ENCODE measurements around the gene ALDH1L1. TPM values are rescaled to one million over a fixed set of nuclear protein-coding genes. Genes with fewer than 3 reads are reported as not detected.
"Not testable (repeated sequence)": the region's sequence is repeated elsewhere in the genome, so short reads cannot be mapped to it uniquely, and the experiment has no call there.

The ALDH1L1 gene
- total and polyA plus RNA-seq, 2 donors: 11.5 to 24.0 TPM

GRCh38 chr3:126104028-126104635 is 76.3 kb downstream of the ALDH1L1 start:
- Histone ChIP-seq H3K4me1 (ENCODE audit: insufficient read depth) (no peaks in the 10 kb centered on the region), H3K36me3 (ENCODE audit: insufficient read depth) (no peaks in the 10 kb centered on the region), H3K27ac (ENCODE audit: low read depth) (no peak overlapping the region), H3K4me3 (ENCODE audit: low read depth, low read length) (no peak overlapping the region)
- no peak for DNase-seq (ENCODE audit: extremely low spot score)
- WGBS: 88% methylated on average over 7 of the region's 7 CpGs

GRCh38 chr3:126103121-126104027 is 77.0 kb downstream of the ALDH1L1 start:
- 83% methylated on average over 22 of the region's 22 CpGs for WGBS
- Histone ChIP-seq H3K4me3 (ENCODE audit: low read depth, low read length) (no peak overlapping the region), H3K36me3 (ENCODE audit: insufficient read depth) (no peaks in the 10 kb centered on the region), H3K27ac (ENCODE audit: low read depth) (no peak overlapping the region), H3K4me1 (ENCODE audit: insufficient read depth) (no peaks in the 10 kb centered on the region)
- DNase-seq (ENCODE audit: extremely low spot score): no peak

- no peaks in the 10 kb centered on the region for H3K4me1 ChIP-seq (ENCODE audit: insufficient read depth)
- H3K4me3 ChIP-seq (ENCODE audit: low read depth, low read length): no peak overlapping the region
- no peak for DNase-seq (ENCODE audit: extremely low spot score)
- H3K27ac ChIP-seq (ENCODE audit: low read depth): no peak overlapping the region
- H3K36me3 ChIP-seq (ENCODE audit: insufficient read depth): no peaks in the 10 kb centered on the region
- WGBS: 41% methylated on average over 5 of the region's 5 CpGs
Measured at GRCh38 chr3:126102530-126102951, 77.8 kb downstream of the ALDH1L1 start.

- Histone ChIP-seq H3K4me3 (ENCODE audit: low read depth, low read length) (no peak overlapping the region), H3K4me1 (ENCODE audit: insufficient read depth) (no peaks in the 10 kb centered on the region), H3K36me3 (ENCODE audit: insufficient read depth) (no peaks in the 10 kb centered on the region), H3K27ac (ENCODE audit: low read depth) (no peak overlapping the region)
- DNase-seq (ENCODE audit: extremely low spot score): no peak
- WGBS: 83% methylated on average over 8 of the region's 8 CpGs
Measured at GRCh38 chr3:126102011-126102410, 78.4 kb downstream of the ALDH1L1 start.

GRCh38 chr3:126101521-126101982 is 78.8 kb downstream of the ALDH1L1 start:
- H3K27ac ChIP-seq (ENCODE audit: low read depth): no peak overlapping the region

GRCh38 chr3:126100634-126101301 is 79.6 kb downstream of the ALDH1L1 start:
- Histone ChIP-seq H3K36me3 (ENCODE audit: insufficient read depth) (no peaks in the 10 kb centered on the region), H3K4me1 (ENCODE audit: insufficient read depth) (no peaks in the 10 kb centered on the region), H3K27ac (ENCODE audit: low read depth) (no peak overlapping the region), H3K4me3 (ENCODE audit: low read depth, low read length) (no peak overlapping the region)
- WGBS: 70% methylated on average over 18 of the region's 18 CpGs
- no peak for DNase-seq (ENCODE audit: extremely low spot score)

More at GRCh38 chr3:126101521-126101982, 78.8 kb downstream of the ALDH1L1 start:
- H3K36me3 ChIP-seq (ENCODE audit: insufficient read depth): no peaks in the 10 kb centered on the region
- WGBS: 88% methylated on average over 10 of the region's 10 CpGs
- no peak overlapping the region for H3K4me3 ChIP-seq (ENCODE audit: low read depth, low read length)
- DNase-seq (ENCODE audit: extremely low spot score): no peak
- no peaks in the 10 kb centered on the region for H3K4me1 ChIP-seq (ENCODE audit: insufficient read depth)

GRCh38 chr3:126100269-126100633 is 80.1 kb downstream of the ALDH1L1 start:
- no peak overlapping the region for H3K4me3 ChIP-seq (ENCODE audit: low read depth, low read length)
- H3K4me1 ChIP-seq (ENCODE audit: insufficient read depth): no peaks in the 10 kb centered on the region
- H3K27ac ChIP-seq (ENCODE audit: low read depth): no peak overlapping the region
- DNase-seq (ENCODE audit: extremely low spot score): no peak
- no peaks in the 10 kb centered on the region for H3K36me3 ChIP-seq (ENCODE audit: insufficient read depth)
- WGBS: 74% methylated on average over 4 of the region's 4 CpGs

- Histone ChIP-seq H3K4me3 (ENCODE audit: low read depth, low read length) (no peak overlapping the region), H3K36me3 (ENCODE audit: insufficient read depth) (no peaks in the 10 kb centered on the region), H3K4me1 (ENCODE audit: insufficient read depth) (no peaks in the 10 kb centered on the region), H3K27ac (ENCODE audit: low read depth) (no peak overlapping the region)
- 81% methylated on average over 2 of the region's 2 CpGs for WGBS
- DNase-seq (ENCODE audit: extremely low spot score): no peak
Measured at GRCh38 chr3:126098391-126098858, 82.0 kb downstream of the ALDH1L1 start.

- no peak for DNase-seq (ENCODE audit: extremely low spot score)
- no peak overlapping the region for H3K27ac ChIP-seq (ENCODE audit: low read depth)
- no peaks in the 10 kb centered on the region for H3K36me3 ChIP-seq (ENCODE audit: insufficient read depth)
- H3K4me3 ChIP-seq (ENCODE audit: low read depth, low read length): no peak overlapping the region
- H3K4me1 ChIP-seq (ENCODE audit: insufficient read depth): no peaks in the 10 kb centered on the region
Measured at GRCh38 chr3:126097801-126098200, 82.6 kb downstream of the ALDH1L1 start.

- DNase-seq (ENCODE audit: extremely low spot score); H3K4me1 ChIP-seq (ENCODE audit: insufficient read depth); H3K4me3 ChIP-seq (ENCODE audit: low read depth, low read length); H3K36me3 ChIP-seq (ENCODE audit: insufficient read depth); H3K27ac ChIP-seq (ENCODE audit: low read depth): not testable (repeated sequence)
- WGBS: 82% methylated on average over 6 of the region's 6 CpGs
Measured at GRCh38 chr3:126096274-126096673, 84.1 kb downstream of the ALDH1L1 start.

GRCh38 chr3:126092128-126092527 is 88.3 kb downstream of the ALDH1L1 start:
- H3K27ac ChIP-seq (ENCODE audit: low read depth); DNase-seq (ENCODE audit: extremely low spot score); H3K36me3 ChIP-seq (ENCODE audit: insufficient read depth); H3K4me1 ChIP-seq (ENCODE audit: insufficient read depth); H3K4me3 ChIP-seq (ENCODE audit: low read depth, low read length): not testable (repeated sequence)
- 92% methylated on average over 5 of the region's 5 CpGs for WGBS

- no peaks in the 10 kb centered on the region for H3K4me1 ChIP-seq (ENCODE audit: insufficient read depth)
- 75% methylated on average over 1 of the region's 1 CpG for WGBS
- no peak overlapping the region for H3K4me3 ChIP-seq (ENCODE audit: low read depth, low read length)
- no peaks in the 10 kb centered on the region for H3K36me3 ChIP-seq (ENCODE audit: insufficient read depth)
- no peak overlapping the region for H3K27ac ChIP-seq (ENCODE audit: low read depth)
- no peak for DNase-seq (ENCODE audit: extremely low spot score)
Measured at GRCh38 chr3:126087552-126088175, 92.7 kb downstream of the ALDH1L1 start.

- Histone ChIP-seq H3K27ac (ENCODE audit: low read depth) (no peak overlapping the region), H3K36me3 (ENCODE audit: insufficient read depth) (no peaks in the 10 kb centered on the region), H3K4me3 (ENCODE audit: low read depth, low read length) (no peak overlapping the region), H3K4me1 (ENCODE audit: insufficient read depth) (no peaks in the 10 kb centered on the region)
- DNase-seq (ENCODE audit: extremely low spot score): no peak
- WGBS: 74% methylated on average over 2 of the region's 2 CpGs
Measured at GRCh38 chr3:126085841-126086240, 94.5 kb downstream of the ALDH1L1 start.
